HG02759 (cell line): ENCODE data around the gene CDKN2B.

ENCODE experiments used
- ATAC-seq: cut with Tn5 transposase; IDR thresholded peaks from one replicate; pipeline ENCODE4 v1.9.1; 2021; ENCODE audit warnings: mild to moderate bottlenecking, moderate library complexity; ENCODE audit not compliant: unreplicated experiment

CDKN2B gene

GRCh38 chr9:21995006-21995665 is 14.0 kb downstream of the CDKN2B start:
- peak; percentile 84 for ATAC-seq

- peak; percentile 54 for ATAC-seq
Observed at GRCh38 chr9:21994556-21995005, 14.5 kb downstream of the CDKN2B start, which contains the start of gene CDKN2B-AS1. Gene CDKN2B-AS1 (plus strand): TSS chr9:21994791.

- peak; percentile 41 for ATAC-seq
Observed at GRCh38 chr9:21993893-21994555, 15.1 kb downstream of the CDKN2B start, which contains the start of gene CDKN2A. Gene CDKN2A (minus strand): TSS chr9:21994392.

- ATAC-seq = no peak
Observed at GRCh38 chr9:21993007-21993406, 16.1 kb downstream of the CDKN2B start.

GRCh38 chr9:21991072-21991959 is 17.8 kb downstream of the CDKN2B start:
- ATAC-seq = no peak

GRCh38 chr9:21989440-21990189 is 19.5 kb downstream of the CDKN2B start:
- ATAC-seq = no peak

- no peak for ATAC-seq
Observed at GRCh38 chr9:21988056-21988990, 20.8 kb downstream of the CDKN2B start.

GRCh38 chr9:21985964-21986667 is 23.0 kb downstream of the CDKN2B start:
- peak; percentile 77 for ATAC-seq

- no peak for ATAC-seq
Observed at GRCh38 chr9:21984101-21984500, 25.0 kb downstream of the CDKN2B start.

GRCh38 chr9:21983561-21983935 is 25.6 kb downstream of the CDKN2B start:
- no peak for ATAC-seq

GRCh38 chr9:21982861-21983560 is 26.1 kb downstream of the CDKN2B start:
- ATAC-seq = no peak

GRCh38 chr9:21982391-21982790 is 26.7 kb downstream of the CDKN2B start:
- ATAC-seq = no peak

GRCh38 chr9:21976334-21976875 is 32.7 kb downstream of the CDKN2B start:
- no peak for ATAC-seq

- ATAC-seq = peak; percentile 69
Observed at GRCh38 chr9:21974722-21975409, 34.2 kb downstream of the CDKN2B start.

- no peak for ATAC-seq
Observed at GRCh38 chr9:21974343-21974721, 34.8 kb downstream of the CDKN2B start.

- no peak for ATAC-seq
Observed at GRCh38 chr9:21972361-21972760, 36.7 kb downstream of the CDKN2B start.

GRCh38 chr9:21970800-21971640 is 38.1 kb downstream of the CDKN2B start:
- no peak for ATAC-seq
